A673 (cell line): Measurements from ENCODE around the gene AOPEP.

Experiments
- EZH2 ChIP-seq: fragments of 200-600 bp; sonication (generic); IDR thresholded peaks from 2 replicates; pipeline ENCODE4 v1.6.1; 2017; ENCODE audit warnings: borderline replicate concordance, low read depth, mild to moderate bottlenecking, mixed read lengths, antibody characterized with exemption, low read length; ENCODE audit not compliant: poor library complexity, severe bottlenecking
- TF ChIP-seq, protein P1 (sequence below): fragments of 300-800, 200-600 bp; sonication (generic); conservative IDR thresholded peaks from 2 replicates; pipeline ENCODE4 v1.5.1; 2017; ENCODE audit warnings: low read depth, mild to moderate bottlenecking, antibody characterized with exemption, low read length, moderate library complexity, mixed read lengths

DNA sequence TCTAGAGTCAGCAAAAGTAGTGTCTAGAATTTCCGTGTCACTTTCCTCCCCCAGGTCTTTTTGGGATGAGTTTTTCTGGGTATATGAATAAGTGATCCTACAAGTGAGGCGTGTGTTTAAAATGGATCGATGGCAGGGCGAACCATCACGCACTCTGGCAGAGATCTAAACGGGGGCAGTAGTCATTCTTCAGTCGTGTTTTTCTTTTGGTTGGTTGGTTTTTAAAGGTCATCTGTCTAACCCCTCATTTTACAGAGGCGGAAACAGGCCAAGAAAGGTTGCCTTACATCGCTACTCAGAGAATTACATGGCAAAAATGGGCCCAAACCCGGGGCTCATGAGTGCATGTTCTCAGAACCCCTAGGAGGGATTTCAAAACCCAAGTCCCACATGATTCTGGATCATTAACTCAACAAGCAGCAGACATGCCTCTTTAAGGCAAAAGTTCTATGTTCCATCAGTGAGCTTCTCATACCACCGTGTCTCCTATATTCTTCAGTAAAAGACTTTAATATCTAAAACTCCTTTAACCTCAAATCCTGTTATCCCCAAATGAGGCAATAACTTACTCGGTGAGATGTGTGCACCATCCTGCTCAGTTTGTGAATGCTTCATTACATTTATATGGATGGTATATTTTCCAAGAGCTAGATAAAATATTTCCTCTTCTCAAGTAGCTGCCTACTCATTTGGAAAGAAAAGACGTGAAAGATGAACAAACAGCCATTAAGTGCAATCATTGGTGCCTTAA is 145.8 kb downstream of the AOPEP start:
- TF ChIP-seq, protein P1, sequence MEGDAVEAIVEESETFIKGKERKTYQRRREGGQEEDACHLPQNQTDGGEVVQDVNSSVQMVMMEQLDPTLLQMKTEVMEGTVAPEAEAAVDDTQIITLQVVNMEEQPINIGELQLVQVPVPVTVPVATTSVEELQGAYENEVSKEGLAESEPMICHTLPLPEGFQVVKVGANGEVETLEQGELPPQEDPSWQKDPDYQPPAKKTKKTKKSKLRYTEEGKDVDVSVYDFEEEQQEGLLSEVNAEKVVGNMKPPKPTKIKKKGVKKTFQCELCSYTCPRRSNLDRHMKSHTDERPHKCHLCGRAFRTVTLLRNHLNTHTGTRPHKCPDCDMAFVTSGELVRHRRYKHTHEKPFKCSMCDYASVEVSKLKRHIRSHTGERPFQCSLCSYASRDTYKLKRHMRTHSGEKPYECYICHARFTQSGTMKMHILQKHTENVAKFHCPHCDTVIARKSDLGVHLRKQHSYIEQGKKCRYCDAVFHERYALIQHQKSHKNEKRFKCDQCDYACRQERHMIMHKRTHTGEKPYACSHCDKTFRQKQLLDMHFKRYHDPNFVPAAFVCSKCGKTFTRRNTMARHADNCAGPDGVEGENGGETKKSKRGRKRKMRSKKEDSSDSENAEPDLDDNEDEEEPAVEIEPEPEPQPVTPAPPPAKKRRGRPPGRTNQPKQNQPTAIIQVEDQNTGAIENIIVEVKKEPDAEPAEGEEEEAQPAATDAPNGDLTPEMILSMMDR, result no peak
- TF ChIP-seq EZH2, result no peak
